Hepatocyte (in vitro differentiated cells): ENCODE measurements around the gene NEDD4.

Experiments
- CTCF ChIP-seq: fragments of 200-600 bp; sonication (generic); IDR thresholded peaks from 2 replicates; pipeline ENCODE4 v1.5.1; 2016; ENCODE audit warnings: antibody characterized with exemption, mild to moderate bottlenecking; ENCODE audit not compliant: poor library complexity
- EZH2 ChIP-seq: fragments of 200-600 bp; sonication (generic); IDR thresholded peaks from 2 replicates; pipeline ENCODE4 v1.6.1; 2016; ENCODE audit warnings: antibody characterized with exemption, mild to moderate bottlenecking, borderline replicate concordance
- EZH2phosphoT487 ChIP-seq: fragments of 200-600 bp; sonication (generic); IDR thresholded peaks from one replicate; pipeline ENCODE4 v1.6.1; 2018; ENCODE audit warnings: antibody characterized with exemption, mild to moderate bottlenecking, low read depth, moderate library complexity; ENCODE audit not compliant: unreplicated experiment, severe bottlenecking

GRCh38 chr15:55897560-55898336, 95.7 kb downstream of the NEDD4 start:
- TF ChIP-seq EZH2 (no peak), CTCF (peak; percentile 69), EZH2phosphoT487 (no peak)
